HepG2 (cell line): ENCODE results near the gene ASL. TPM values are rescaled to one million over a fixed set of nuclear protein-coding genes. Genes with fewer than 3 reads are reported as not detected.

Experiments
- DMTF1 ChIP-seq: sonication (generic); formaldehyde crosslinking; IDR thresholded peaks from 2 replicates; pipeline ENCODE4 v1.4.0; 2020; ENCODE audit warnings: mild to moderate bottlenecking, missing genetic modification reagents
- EP300 ChIP-seq, 3 experiments: sonication (generic) in 1 of 3; formaldehyde crosslinking in 1 of 3; IDR thresholded peaks; 2 replicates each; pipeline versions ENCODE4 v1.5.1 to v1.6.1; 2011 to 2020; ENCODE audit warnings: low read depth in 2 of 3, low read length in 2 of 3, borderline replicate concordance in 1 of 3, improper control_type of control experiment in 1 of 3, mild to moderate bottlenecking in 1 of 3, missing genetic modification reagents in 1 of 3, moderate library complexity in 1 of 3
- GABPA ChIP-seq, 2 experiments: IDR thresholded peaks; 2 replicates each; pipeline ENCODE4 v1.6.1; 2011 to 2016; ENCODE audit warnings: low read depth in 2 of 2, low read length in 1 of 2, missing biosample characterization in 1 of 2, missing genetic modification characterization in 1 of 2
- HCFC1 ChIP-seq: fragments of 150-350 bp; IDR thresholded peaks from 2 replicates; pipeline ENCODE4 v1.6.1; 2014; ENCODE audit warnings: low read depth, low read length
- HDAC2 ChIP-seq: sonication (generic); formaldehyde crosslinking; IDR thresholded peaks from 2 replicates; pipeline ENCODE4 v1.4.0; 2020; ENCODE audit warnings: missing genetic modification reagents
- HOXD1 ChIP-seq: sonication (generic); formaldehyde crosslinking; IDR thresholded peaks from 2 replicates; pipeline ENCODE4 v1.5.0; 2020; ENCODE audit warnings: missing genetic modification reagents
- KLF12 ChIP-seq: sonication (generic); formaldehyde crosslinking; IDR thresholded peaks from 2 replicates; pipeline ENCODE4 v1.4.0; 2020; ENCODE audit warnings: missing genetic modification reagents, borderline replicate concordance
- MEF2D ChIP-seq: sonication (generic); formaldehyde crosslinking; IDR thresholded peaks from 2 replicates; pipeline ENCODE4 v1.5.1; 2020; ENCODE audit warnings: mild to moderate bottlenecking, missing genetic modification reagents
- NFIB ChIP-seq: sonication (generic); formaldehyde crosslinking; IDR thresholded peaks from 2 replicates; pipeline ENCODE4 v1.9.0; 2021; ENCODE audit warnings: missing genetic modification reagents, mild to moderate bottlenecking, borderline replicate concordance
- NFIC ChIP-seq: IDR thresholded peaks from 2 replicates; pipeline ENCODE4 v1.6.1; 2012; ENCODE audit warnings: mild to moderate bottlenecking, low read length, inconsistent platforms
- PRPF4 ChIP-seq: fragments of 200-400 bp; formaldehyde crosslinking; IDR thresholded peaks from 2 replicates; pipeline ENCODE4 v1.6.1; 2016; ENCODE audit warnings: low read length, low read depth; ENCODE audit not compliant: poor library complexity, severe bottlenecking
- SIX1 ChIP-seq: sonication (generic); formaldehyde crosslinking; IDR thresholded peaks from 2 replicates; pipeline ENCODE4 v1.4.0; 2020; ENCODE audit warnings: missing genetic modification reagents, borderline replicate concordance
- SNRNP70 ChIP-seq: fragments of 200-400 bp; formaldehyde crosslinking; IDR thresholded peaks from 2 replicates; pipeline ENCODE4 v1.6.1; 2017; ENCODE audit warnings: mild to moderate bottlenecking, low read depth, low read length, moderate library complexity
- TBL1XR1 ChIP-seq: fragments of 150-350 bp; IDR thresholded peaks from 2 replicates; pipeline ENCODE4 v1.6.1; 2014; ENCODE audit warnings: borderline replicate concordance, low read length; ENCODE audit not compliant: partially characterized antibody
- TEAD3 ChIP-seq: optimal IDR thresholded peaks from 2 replicates; pipeline ENCODE3; 2016; ENCODE audit warnings: borderline replicate concordance
- THRA ChIP-seq: sonication (generic); formaldehyde crosslinking; IDR thresholded peaks from 2 replicates; pipeline ENCODE4 v1.4.0; 2020; ENCODE audit warnings: missing genetic modification reagents, borderline replicate concordance
- ZBTB49 ChIP-seq: sonication (generic); formaldehyde crosslinking; IDR thresholded peaks from 2 replicates; pipeline ENCODE4 v1.4.0; 2020; ENCODE audit warnings: missing genetic modification reagents, borderline replicate concordance
- ZFP36L1 ChIP-seq: sonication (generic); formaldehyde crosslinking; IDR thresholded peaks from 2 replicates; pipeline ENCODE4 v1.8.0; 2022; ENCODE audit warnings: mild to moderate bottlenecking, missing genetic modification reagents, moderate library complexity
- ZMYM4 ChIP-seq: sonication (generic); formaldehyde crosslinking; IDR thresholded peaks from 2 replicates; pipeline ENCODE4 v1.8.1; 2023; ENCODE audit warnings: mild to moderate bottlenecking, missing genetic modification reagents
- ZNF12 ChIP-seq: sonication (generic); formaldehyde crosslinking; IDR thresholded peaks from 2 replicates; pipeline ENCODE4 v1.5.0; 2020; ENCODE audit warnings: missing genetic modification reagents
- ZNF337 ChIP-seq: sonication (generic); formaldehyde crosslinking; IDR thresholded peaks from 2 replicates; pipeline ENCODE4 v1.5.1; 2020; ENCODE audit warnings: missing genetic modification reagents, low read depth, mild to moderate bottlenecking, borderline replicate concordance
- ZNF572 ChIP-seq: sonication (generic); formaldehyde crosslinking; IDR thresholded peaks from 2 replicates; pipeline ENCODE4 v1.5.1; 2020; ENCODE audit warnings: mild to moderate bottlenecking, missing genetic modification reagents
- ZNF644 ChIP-seq: IDR thresholded peaks from 2 replicates; pipeline ENCODE4 v1.6.1; 2016; ENCODE audit warnings: low read depth
- ZNF678 ChIP-seq: sonication (generic); formaldehyde crosslinking; IDR thresholded peaks from 2 replicates; pipeline ENCODE4 v1.4.0; 2020; ENCODE audit warnings: mild to moderate bottlenecking, missing genetic modification reagents
- ZNF782 ChIP-seq: sonication (generic); formaldehyde crosslinking; IDR thresholded peaks from 2 replicates; pipeline ENCODE4 v1.4.0; 2020; ENCODE audit warnings: missing genetic modification reagents, mild to moderate bottlenecking, borderline replicate concordance
- ZNF883 ChIP-seq: sonication (generic); formaldehyde crosslinking; IDR thresholded peaks from 2 replicates; pipeline ENCODE4 v1.5.1; 2020; ENCODE audit warnings: mild to moderate bottlenecking, missing genetic modification reagents; ENCODE audit errors: not compliant biosample characterization
- polyA plus RNA-seq, 8 experiments: library from polyadenylated mRNA; depleted of rRNA in 3 of 8; stranded (reverse) in 7 of 8; unstranded in 1 of 8; fragments of >200 nt; fragmentation: Illumina TruSeq in 4 of 8; extraction: Trizol in 4 of 8; gene quantifications; 2 replicates each; pipeline versions ENCODE4 v1.2.1 to v1.2.3, GENCODE V29; 2011 to 2016; ENCODE audit warnings: low read depth in 4 of 8, missing spikeins in 1 of 8, mixed read lengths in 1 of 8; ENCODE audit not compliant: insufficient read depth in 1 of 8
- total RNA-seq, 5 experiments: library from RNA; depleted of rRNA; stranded (reverse); fragments of >200 nt; fragmentation: Illumina TruSeq; extraction: Trizol; gene quantifications; 2 replicates each; pipeline ENCODE4 v1.2.3, GENCODE V29; 2016; ENCODE audit warnings: low read depth in 1 of 5

ASL gene
- total and polyA plus RNA-seq, 2 of the 13 experiments (the other 11 are each of a cell fraction or from before 2014, with no cell fraction given) = 71.4 to 96.5 TPM

GRCh38 chr7:66050990-66051448, 24.6 kb upstream of the ASL start (continued):
- TF ChIP-seq NFIB (CRISPR knock-in tag) = no peak
- no peak for TF ChIP-seq ZNF678 (CRISPR knock-in tag)
- no peak for TF ChIP-seq ZNF782 (CRISPR knock-in tag)
- TF ChIP-seq ZBTB49 (CRISPR knock-in tag) = no peak
- 0 out of 2 replicates have a peak, but pooled peaks have one; percentile 35 for TF ChIP-seq NFIC
- no peak for TF ChIP-seq ZNF337 (CRISPR knock-in tag)
- no peak for TF ChIP-seq ZNF572 (CRISPR knock-in tag)
- peak; percentile 24; the same call in 1 of the 2 replicates for TF ChIP-seq ZNF12 (CRISPR knock-in tag)
- TF ChIP-seq SIX1 (CRISPR knock-in tag) = no peak
- no peak for TF ChIP-seq ZMYM4
- TF ChIP-seq DMTF1 (CRISPR knock-in tag) = no peak
- no peak; the same call in 1 of the 2 replicates for TF ChIP-seq THRA (CRISPR knock-in tag)
- peak in 1 of 2 experiments; percentile 24; a peak in 1 of 4 replicates for TF ChIP-seq EP300 (IDR thresholded peaks at IDR 0.05; ENCODE audit: low read depth in 2 of 2, low read length in 2 of 2)
- TF ChIP-seq EP300 (CRISPR knock-in tag; IDR thresholded peaks at IDR 0.05; ENCODE audit: borderline replicate concordance) = peak; percentile 64
- no peak for TF ChIP-seq KLF12 (CRISPR knock-in tag)
- TF ChIP-seq TEAD3 (CRISPR knock-in tag) = peak; percentile 89
- TF ChIP-seq PRPF4 = no peak
- no peak for TF ChIP-seq ZFP36L1 (CRISPR knock-in tag)
- TF ChIP-seq HOXD1 = no peak
- TF ChIP-seq ZNF644 (CRISPR knock-in tag) = peak; percentile 80
- TF ChIP-seq HCFC1 = no peak
- TF ChIP-seq HDAC2 (CRISPR knock-in tag) = peak; percentile 40; the same call in 1 of the 2 replicates
- TF ChIP-seq MEF2D = no peak
- TF ChIP-seq ZNF883 (CRISPR knock-in tag) = no peak
- TF ChIP-seq TBL1XR1 = no peak
- TF ChIP-seq GABPA (IDR thresholded peaks at IDR 0.05; ENCODE audit: low read depth, low read length) = no peak
- no peak for TF ChIP-seq GABPA (CRISPR knock-in tag; IDR thresholded peaks at IDR 0.05; ENCODE audit: low read depth)
- TF ChIP-seq SNRNP70 = no peak
